Subcutaneous abdominal adipose tissue (tissue), 5 donors: ENCODE measurements around the gene DCC.

Experiments
- H3K27ac ChIP-seq: one replicate; pipeline ENCODE4 v1.7.0; 2013; ENCODE audit warnings: low read depth, mild to moderate bottlenecking, inconsistent platforms, low read length, moderate library complexity
- H3K27me3 ChIP-seq, 5 donors: one replicate each; pipeline ENCODE4 v1.7.0; 2013; ENCODE audit warnings: low read length in 5 of 5, inconsistent platforms in 1 of 5; ENCODE audit not compliant: control insufficient read depth in 5 of 5, insufficient read depth in 4 of 5
- H3K36me3 ChIP-seq, 5 donors: one replicate each; pipeline ENCODE4 v1.7.0; 2013; ENCODE audit warnings: low read length in 5 of 5; ENCODE audit not compliant: control insufficient read depth in 5 of 5, insufficient read depth in 5 of 5
- H3K4me1 ChIP-seq, 5 donors: one replicate each; pipeline ENCODE4 v1.7.0; 2013; ENCODE audit warnings: low read length in 5 of 5, mild to moderate bottlenecking in 3 of 5, moderate library complexity in 1 of 5; ENCODE audit not compliant: control insufficient read depth in 5 of 5, insufficient read depth in 5 of 5
- H3K4me3 ChIP-seq, 5 donors: one replicate each; pipeline ENCODE4 v1.7.0; 2013; ENCODE audit warnings: low read length in 5 of 5, low read depth in 1 of 5
- H3K9ac ChIP-seq, 5 donors: one replicate each; pipeline ENCODE4 v1.7.0; 2013; ENCODE audit warnings: low read length in 5 of 5, mild to moderate bottlenecking in 4 of 5, moderate library complexity in 3 of 5
- H3K9me3 ChIP-seq, 5 donors: one replicate each; pipeline ENCODE4 v1.7.0; 2013; ENCODE audit warnings: low read length in 5 of 5; ENCODE audit not compliant: control insufficient read depth in 5 of 5
- donor health status: healthy.
- donor health status: healthy.
- donor health status: healthy.
- donor health status: healthy.
- donor health status: healthy.

The DCC gene

GRCh38 chr18:52685316-52685715 is 345.3 kb downstream of the DCC start:
- Histone ChIP-seq H3K4me3 (no peak overlapping the region), H3K4me1 (no peaks in the 10 kb centered on the region), H3K9ac (no peak overlapping the region), H3K27ac (no peak overlapping the region), H3K27me3 (no peaks in the 10 kb centered on the region), H3K9me3 (no peaks in the 10 kb centered on the region), H3K36me3 (no peaks in the 10 kb centered on the region)

- Histone ChIP-seq H3K9me3 (no peaks in the 10 kb centered on the region), H3K36me3 (no peaks in the 10 kb centered on the region), H3K4me3 (no peak overlapping the region), H3K27me3 (no peaks in the 10 kb centered on the region), H3K27ac (no peak overlapping the region), H3K9ac (no peak overlapping the region), H3K4me1 (no peaks in the 10 kb centered on the region)
Observed at GRCh38 chr18:52691841-52692240, 351.8 kb downstream of the DCC start.

GRCh38 chr18:52694804-52695203 is 354.8 kb downstream of the DCC start:
- H3K9me3 ChIP-seq = no peaks in the 10 kb centered on the region
- H3K4me1 ChIP-seq = no peaks in the 10 kb centered on the region
- no peak overlapping the region for H3K9ac ChIP-seq
- no peaks in the 10 kb centered on the region for H3K27me3 ChIP-seq
- no peak overlapping the region for H3K4me3 ChIP-seq
- no peaks in the 10 kb centered on the region for H3K36me3 ChIP-seq
- no peak overlapping the region for H3K27ac ChIP-seq

GRCh38 chr18:52700116-52700515 is 360.1 kb downstream of the DCC start:
- Histone ChIP-seq H3K9me3 (peaks cover 0 to 2% (median 0%) of the 10 kb centered on the region in 5 donors), H3K4me3 (no peak overlapping the region), H3K36me3 (no peaks in the 10 kb centered on the region), H3K4me1 (no peaks in the 10 kb centered on the region), H3K27ac (no peak overlapping the region), H3K9ac (no peak overlapping the region), H3K27me3 (no peaks in the 10 kb centered on the region)

GRCh38 chr18:52700816-52701215 is 360.8 kb downstream of the DCC start:
- Histone ChIP-seq H3K36me3 (no peaks in the 10 kb centered on the region), H3K4me3 (no peak overlapping the region), H3K27me3 (no peaks in the 10 kb centered on the region), H3K9me3 (peaks cover 0 to 2% (median 0%) of the 10 kb centered on the region in 5 donors), H3K4me1 (no peaks in the 10 kb centered on the region), H3K27ac (no peak overlapping the region), H3K9ac (no peak overlapping the region)

GRCh38 chr18:52701219-52701935 is 361.4 kb downstream of the DCC start:
- no peak overlapping the region for H3K4me3 ChIP-seq
- no peaks in the 10 kb centered on the region for H3K4me1 ChIP-seq
- H3K27me3 ChIP-seq = no peaks in the 10 kb centered on the region
- H3K27ac ChIP-seq = no peak overlapping the region
- H3K9ac ChIP-seq = no peak overlapping the region
- peaks cover 0 to 2% (median 0%) of the 10 kb centered on the region in 5 donors for H3K9me3 ChIP-seq
- no peaks in the 10 kb centered on the region for H3K36me3 ChIP-seq

GRCh38 chr18:52715421-52715820 is 375.4 kb downstream of the DCC start:
- H3K27ac ChIP-seq = no peak overlapping the region
- H3K27me3 ChIP-seq = no peaks in the 10 kb centered on the region
- peaks cover 0 to 2% (median 0%) of the 10 kb centered on the region in 5 donors for H3K4me1 ChIP-seq
- H3K9ac ChIP-seq = no peak overlapping the region
- no peak overlapping the region for H3K4me3 ChIP-seq
- no peaks in the 10 kb centered on the region for H3K9me3 ChIP-seq
- H3K36me3 ChIP-seq = no peaks in the 10 kb centered on the region

- no peaks in the 10 kb centered on the region for H3K9me3 ChIP-seq
- no peaks in the 10 kb centered on the region for H3K27me3 ChIP-seq
- no peaks in the 10 kb centered on the region for H3K36me3 ChIP-seq
- H3K27ac ChIP-seq = no peak overlapping the region
- no peak overlapping the region for H3K9ac ChIP-seq
- H3K4me3 ChIP-seq = no peak overlapping the region
- peaks cover 0 to 2% (median 0%) of the 10 kb centered on the region in 5 donors for H3K4me1 ChIP-seq
Observed at GRCh38 chr18:52715991-52716390, 376.0 kb downstream of the DCC start.

GRCh38 chr18:52716973-52717372 is 377.0 kb downstream of the DCC start:
- peaks cover 0 to 2% (median 0%) of the 10 kb centered on the region in 5 donors for H3K4me1 ChIP-seq
- H3K9ac ChIP-seq = no peak overlapping the region
- no peaks in the 10 kb centered on the region for H3K9me3 ChIP-seq
- no peaks in the 10 kb centered on the region for H3K36me3 ChIP-seq
- H3K27ac ChIP-seq = no peak overlapping the region
- H3K27me3 ChIP-seq = no peaks in the 10 kb centered on the region
- H3K4me3 ChIP-seq = no peak overlapping the region

GRCh38 chr18:52722904-52723303 is 382.9 kb downstream of the DCC start:
- Histone ChIP-seq H3K9ac (no peak overlapping the region), H3K36me3 (no peaks in the 10 kb centered on the region), H3K27ac (no peak overlapping the region), H3K4me1 (no peaks in the 10 kb centered on the region), H3K4me3 (no peak overlapping the region), H3K27me3 (no peaks in the 10 kb centered on the region), H3K9me3 (peaks cover 0 to 3% (median 0%) of the 10 kb centered on the region in 5 donors)
